Activated CD4-positive, alpha-beta T cell treated with anti-CD3 and anti-CD28 coated beads, Interleukin-2, amount 50 U/mL, for 48 hours (primary cell): ENCODE measurements around the gene CDKL5.

Source experiments
- DNase-seq, 2 experiments: peaks; one replicate each; pipeline ENCODE4 v3.0.0-alpha.2; 2020

CDKL5 gene

GRCh38 chrX:18461431-18461830 lies 36.0 kb downstream of the CDKL5 start:
- no peak for DNase-seq

- DNase-seq, result no peak
Measured at GRCh38 chrX:18464499-18464898, 39.1 kb downstream of the CDKL5 start.

- no peak for DNase-seq
Measured at GRCh38 chrX:18465051-18465450, 39.6 kb downstream of the CDKL5 start.

GRCh38 chrX:18468599-18468998 lies 43.2 kb downstream of the CDKL5 start:
- DNase-seq, result no peak

GRCh38 chrX:18471296-18471695 lies 45.9 kb downstream of the CDKL5 start:
- DNase-seq, result no peak

GRCh38 chrX:18490806-18491555 lies 65.6 kb downstream of the CDKL5 start:
- DNase-seq, result no peak

GRCh38 chrX:18491587-18492340 lies 66.4 kb downstream of the CDKL5 start:
- DNase-seq, result no peak

- DNase-seq, result no peak
Measured at GRCh38 chrX:18534949-18535348, 109.5 kb downstream of the CDKL5 start.

GRCh38 chrX:18537068-18537467 lies 111.7 kb downstream of the CDKL5 start:
- DNase-seq, result no peak

- DNase-seq, result no peak
Measured at GRCh38 chrX:18537524-18537923, 112.1 kb downstream of the CDKL5 start.

GRCh38 chrX:18542131-18542530 lies 116.7 kb downstream of the CDKL5 start:
- DNase-seq, result no peak

GRCh38 chrX:18542905-18543304 lies 117.5 kb downstream of the CDKL5 start:
- no peak for DNase-seq

- DNase-seq, result no peak
Measured at GRCh38 chrX:18543738-18544137, 118.3 kb downstream of the CDKL5 start.

GRCh38 chrX:18545771-18546170 lies 120.4 kb downstream of the CDKL5 start:
- no peak for DNase-seq

GRCh38 chrX:18548996-18549395 lies 123.6 kb downstream of the CDKL5 start:
- DNase-seq, result no peak

- DNase-seq, result no peak
Measured at GRCh38 chrX:18549643-18550042, 124.2 kb downstream of the CDKL5 start.

- DNase-seq, result no peak
Measured at GRCh38 chrX:18557879-18558278, 132.5 kb downstream of the CDKL5 start.

- no peak for DNase-seq
Measured at GRCh38 chrX:18558799-18559198, 133.4 kb downstream of the CDKL5 start.

- DNase-seq, result no peak
Measured at GRCh38 chrX:18561020-18561419, 135.6 kb downstream of the CDKL5 start.

- DNase-seq, result no peak
Measured at GRCh38 chrX:18565727-18566126, 140.3 kb downstream of the CDKL5 start.

- DNase-seq, result no peak
Measured at GRCh38 chrX:18566748-18567147, 141.3 kb downstream of the CDKL5 start.

- no peak for DNase-seq
Measured at GRCh38 chrX:18573556-18573955, 148.1 kb downstream of the CDKL5 start.

- DNase-seq, result no peak
Measured at GRCh38 chrX:18574591-18574990, 149.2 kb downstream of the CDKL5 start.

- no peak for DNase-seq
Measured at GRCh38 chrX:18575744-18576143, 150.3 kb downstream of the CDKL5 start.

GRCh38 chrX:18577400-18577799 lies 152.0 kb downstream of the CDKL5 start:
- no peak for DNase-seq
